ENCODE measurements around the gene KHSRP. TPM values are rescaled to one million over a fixed set of nuclear protein-coding genes. Genes with fewer than 3 reads are reported as not detected.
"Not testable (repeated sequence)": the region's sequence is repeated elsewhere in the genome, so short reads cannot be mapped to it uniquely, and the experiment has no call there.

KHSRP gene
- total RNA-seq, 1 experiment from 2014 or later: 297 TPM

- intact Hi-C loops (cut with micrococcal nuclease; ENCODE audit: unreplicated experiment): no loop called here
These were observed 21.6 kb downstream of the KHSRP start for GRCh38 chr19:6402837-6403608.

GRCh38 chr19:6402058-6402457, 22.6 kb downstream of the KHSRP start:
- Mint-ChIP-seq H3K9me3 (ENCODE audit: low read depth, unreplicated experiment) (no peaks in the 10 kb centered on the region), H3K27ac (ENCODE audit: unreplicated experiment) (no peak overlapping the region), H3K4me1 (ENCODE audit: low read depth, unreplicated experiment) (no peaks in the 10 kb centered on the region), H3K4me3 (ENCODE audit: low read depth, unreplicated experiment) (no peak overlapping the region), H3K36me3 (ENCODE audit: insufficient read depth, unreplicated experiment) (no peaks in the 10 kb centered on the region), H3K27me3 (ENCODE audit: unreplicated experiment) (no peaks in the 10 kb centered on the region)
- TF ChIP-seq CTCF (IDR thresholded peaks at IDR 0.05; ENCODE audit: unreplicated experiment): no peak
- no TSS peak for BruUV-seq (replicated peaks)
- CTCF ChIA-PET: no interaction called here
- intact Hi-C loops (cut with micrococcal nuclease; ENCODE audit: unreplicated experiment): no loop called here
- DNase-seq: no peak

More at GRCh38 chr19:6402837-6403608, 21.6 kb downstream of the KHSRP start:
- Mint-ChIP-seq H3K9me3 (ENCODE audit: low read depth, unreplicated experiment) (no peaks in the 10 kb centered on the region), H3K36me3 (ENCODE audit: insufficient read depth, unreplicated experiment) (no peaks in the 10 kb centered on the region), H3K4me1 (ENCODE audit: low read depth, unreplicated experiment) (no peaks in the 10 kb centered on the region), H3K27me3 (ENCODE audit: unreplicated experiment) (no peaks in the 10 kb centered on the region), H3K4me3 (ENCODE audit: low read depth, unreplicated experiment) (no peak overlapping the region), H3K27ac (ENCODE audit: unreplicated experiment) (no peak overlapping the region)
- no peak for TF ChIP-seq CTCF (IDR thresholded peaks at IDR 0.05; ENCODE audit: unreplicated experiment)
- CTCF ChIA-PET: no interaction called here
- no peak for DNase-seq
- no TSS peak for BruUV-seq (replicated peaks)

GRCh38 chr19:6400062-6400944, 24.3 kb downstream of the KHSRP start:
- H3K4me3 Mint-ChIP-seq (ENCODE audit: low read depth, unreplicated experiment); H3K9me3 Mint-ChIP-seq (ENCODE audit: low read depth, unreplicated experiment); CTCF ChIA-PET; DNase-seq; H3K4me1 Mint-ChIP-seq (ENCODE audit: low read depth, unreplicated experiment); BruUV-seq (replicated peaks); H3K27ac Mint-ChIP-seq (ENCODE audit: unreplicated experiment); H3K27me3 Mint-ChIP-seq (ENCODE audit: unreplicated experiment); H3K36me3 Mint-ChIP-seq (ENCODE audit: insufficient read depth, unreplicated experiment); intact Hi-C loops (cut with micrococcal nuclease; ENCODE audit: unreplicated experiment): not testable (repeated sequence)

GRCh38 chr19:6396305-6396704, 28.3 kb downstream of the KHSRP start:
- Mint-ChIP-seq H3K36me3 (ENCODE audit: insufficient read depth, unreplicated experiment) (peaks cover 28% of the 10 kb centered on the region), H3K27me3 (ENCODE audit: unreplicated experiment) (no peaks in the 10 kb centered on the region), H3K4me1 (ENCODE audit: low read depth, unreplicated experiment) (peaks cover 16% of the 10 kb centered on the region), H3K27ac (ENCODE audit: unreplicated experiment) (no peak overlapping the region), H3K9me3 (ENCODE audit: low read depth, unreplicated experiment) (no peaks in the 10 kb centered on the region), H3K4me3 (ENCODE audit: low read depth, unreplicated experiment) (no peak overlapping the region)
- intact Hi-C loops (cut with micrococcal nuclease; ENCODE audit: unreplicated experiment): no loop called here
- no TSS peak for BruUV-seq (replicated peaks)
- no peak for TF ChIP-seq CTCF (IDR thresholded peaks at IDR 0.05; ENCODE audit: unreplicated experiment)
- CTCF ChIA-PET: no interaction called here
- no peak for DNase-seq
